B cell (primary cell): ENCODE data around the gene NDST3. TPM values are rescaled to one million over a fixed set of nuclear protein-coding genes. Genes with fewer than 3 reads are reported as not detected.
A peak's percentile ranks its signal among the peaks of the same experiment; 100 is the strongest.

Source experiments
- ATAC-seq: fragments of 200-7000 bp; cut with Tn5 transposase; one replicate; pipeline ENCODE4 v1.10.0; 2021; ENCODE audit warnings: low read depth, mild to moderate bottlenecking, moderate number of reproducible peaks, moderate library complexity
- CTCF ChIA-PET: fragments of 350-600 bp; sonication (Branson Sonifier 250); formaldehyde crosslinking; loops from one replicate; lab custom pipeline; 2021; ENCODE audit warnings: antibody characterized with exemption, inconsistent platforms; lab: Charles Lee
- POLR2A ChIA-PET: fragments of 350-600 bp; sonication (Branson Sonifier 250); formaldehyde crosslinking; loops from one replicate; lab custom pipeline; 2021; ENCODE audit warnings: antibody characterized with exemption; lab: Charles Lee
- DNase-seq: peaks from one replicate; pipeline ENCODE4 v3.0.0; 2013
- H2AFZ ChIP-seq: 2 replicates; pipeline ENCODE4 v1.6.1; 2012; ENCODE audit warnings: mild to moderate bottlenecking, low read depth, low read length; ENCODE audit not compliant: insufficient read depth, poor library complexity, severe bottlenecking
- H3K27ac ChIP-seq, 2 donors: 1 replicate in 1 of 2; 2 replicates in 1 of 2; pipeline ENCODE4 v1.5.1; 2012 to 2013; ENCODE audit warnings: low read length in 2 of 2, mild to moderate bottlenecking in 2 of 2, moderate library complexity in 1 of 2
- H3K27me3 ChIP-seq, 4 experiments: fragments of 200-600 bp in 1 of 4; sonication (generic) in 1 of 4; replicated peaks in 1 of 4; 1 replicate in 2 of 4; 2 replicates in 2 of 4; pipeline versions ENCODE4 v1.6.1 to v1.7.0; 2013 to 2016; ENCODE audit warnings: low read length in 3 of 4, mild to moderate bottlenecking in 2 of 4, mixed read lengths in 1 of 4, moderate library complexity in 1 of 4; ENCODE audit not compliant: insufficient read depth in 4 of 4, control insufficient read depth in 3 of 4; ENCODE audit errors: control extremely low read depth in 1 of 4
- H3K36me3 ChIP-seq, 2 experiments: replicated peaks in 1 of 2; 1 replicate in 1 of 2; 2 replicates in 1 of 2; pipeline versions ENCODE4 v1.6.1 to v1.7.1; 2013; ENCODE audit warnings: low read length in 1 of 2; ENCODE audit not compliant: insufficient read depth in 2 of 2, control insufficient read depth in 1 of 2; ENCODE audit errors: control extremely low read depth in 1 of 2, extremely low read depth in 1 of 2
- H3K4me1 ChIP-seq, 2 donors: fragments of 200-600 bp in 1 of 2; sonication (generic) in 1 of 2; 1 replicate in 1 of 2; 2 replicates in 1 of 2; pipeline versions ENCODE4 v1.5.1 to v1.6.1; 2013 to 2017; ENCODE audit warnings: low read length in 2 of 2; ENCODE audit not compliant: control insufficient read depth in 2 of 2, insufficient read depth in 2 of 2
- H3K4me2 ChIP-seq: replicated peaks from 2 replicates; pipeline ENCODE3; 2012; ENCODE audit warnings: mild to moderate bottlenecking, low read depth, low read length; ENCODE audit not compliant: poor library complexity, severe bottlenecking
- H3K4me3 ChIP-seq, 5 experiments: fragments of 200-600 bp in 1 of 5; sonication (generic) in 1 of 5; 1 replicate in 3 of 5; 2 replicates in 2 of 5; pipeline versions ENCODE4 v1.5.1 to v1.7.0; 2011 to 2016; ENCODE audit warnings: low read length in 4 of 5, mild to moderate bottlenecking in 4 of 5, low read depth in 2 of 5, control low read depth in 1 of 5, moderate library complexity in 1 of 5; ENCODE audit not compliant: insufficient read depth in 1 of 5; ENCODE audit errors: control extremely low read depth in 1 of 5, extremely low read depth in 1 of 5
- H3K79me2 ChIP-seq: fragments of 200-600 bp; sonication (generic); one replicate; pipeline ENCODE4 v1.6.0; 2016; ENCODE audit warnings: low read length; ENCODE audit not compliant: control insufficient read depth, insufficient read depth
- H3K9ac ChIP-seq: fragments of 200-600 bp; sonication (generic); 2 replicates; pipeline ENCODE4 v1.6.1; 2017; ENCODE audit warnings: mild to moderate bottlenecking, low read length, moderate library complexity
- H3K9me3 ChIP-seq, 3 donors: one replicate each; pipeline versions ENCODE4 v1.6.1 to v1.7.1; 2013; ENCODE audit warnings: low read length in 2 of 3; ENCODE audit not compliant: control insufficient read depth in 2 of 3, insufficient read depth in 1 of 3; ENCODE audit errors: control extremely low read depth in 1 of 3
- H4K20me1 ChIP-seq: 2 replicates; pipeline ENCODE4 v1.6.0; 2012; ENCODE audit warnings: mild to moderate bottlenecking, low read length; ENCODE audit not compliant: insufficient read depth, control insufficient read depth, poor library complexity, severe bottlenecking
- H3K27ac Mint-ChIP-seq: one replicate; pipeline ENCODE4 v1.8.0; 2021; ENCODE audit warnings: mixed read lengths
- H3K27me3 Mint-ChIP-seq: one replicate; pipeline ENCODE4 v1.8.0; 2021; ENCODE audit warnings: mixed read lengths
- H3K4me1 Mint-ChIP-seq: one replicate; pipeline ENCODE4 v1.8.0; 2021; ENCODE audit warnings: mixed read lengths
- H3K4me3 Mint-ChIP-seq: one replicate; pipeline ENCODE4 v1.8.0; 2021; ENCODE audit warnings: mixed read lengths
- H3K9me3 Mint-ChIP-seq: one replicate; pipeline ENCODE4 v1.8.0; 2022; ENCODE audit warnings: mixed read lengths; ENCODE audit not compliant: insufficient read depth
- CTCF ChIP-seq: fragments of 200-600 bp; IDR thresholded peaks from one replicate; pipeline ENCODE4 v1.8.0; 2022; ENCODE audit warnings: antibody characterized with exemption, mild to moderate bottlenecking
- EZH2 ChIP-seq: IDR thresholded peaks from 2 replicates; pipeline ENCODE4 v1.6.1; 2012; ENCODE audit warnings: borderline replicate concordance, low read depth, mild to moderate bottlenecking, moderate library complexity, low read length; ENCODE audit not compliant: insufficient read depth, poor library complexity, severe bottlenecking
- WGBS: methylation state at CpG from one replicate; pipeline ENCODE4 v1.1.5; 2013; ENCODE audit warnings: missing lambda C conversion rate; ENCODE audit not compliant: insufficient coverage; 5-methylcytosine and 5-hydroxymethylcytosine counted together
- intact Hi-C: fragments of 100-400 bp; cut with micrococcal nuclease; formaldehyde crosslinking; loops from one replicate; pipeline ENCODE4 v1.10.0; 2022
- polyA plus RNA-seq: library from polyadenylated mRNA; depleted of rRNA; stranded (reverse); fragments of >200 nt; gene quantifications from 2 replicates; pipeline ENCODE4 v1.2.3, GENCODE V29; 2012
- total RNA-seq, 2 donors: library from RNA; stranded (reverse); fragments of 120-200 nt in 1 of 2; gene quantifications; 1 replicate in 1 of 2; 2 replicates in 1 of 2; pipeline versions ENCODE4 v1.2.3 to v1.2.4, GENCODE V29; 2013 to 2022

Gene NDST3
- total and polyA plus RNA-seq, 2 donors (not counting 1 experiment from before 2014, with no cell fraction given): not detected

DNA sequence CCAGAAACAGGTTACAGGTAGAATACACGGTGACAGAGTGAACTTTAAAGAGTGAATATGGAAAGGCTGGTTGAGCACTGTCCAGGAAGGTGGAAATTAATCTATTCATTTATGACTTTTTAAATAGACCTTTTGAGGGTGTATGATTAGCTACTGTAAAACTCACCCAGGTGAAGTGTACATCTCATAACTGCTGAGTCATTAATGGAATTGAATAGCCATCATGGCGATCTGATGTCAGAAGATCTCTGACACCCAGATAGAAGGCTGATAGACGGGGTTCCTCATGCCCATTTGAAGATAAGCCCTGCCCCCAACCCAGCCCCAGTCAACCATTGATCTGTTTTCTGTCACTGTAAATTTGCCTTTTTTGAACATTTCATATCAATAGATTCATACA is 234.5 kb downstream of the NDST3 start:
- no peak overlapping the region for H3K27ac Mint-ChIP-seq
- no peak overlapping the region for H3K9ac ChIP-seq
- no peaks in the 10 kb centered on the region for H3K79me2 ChIP-seq
- H3K27ac ChIP-seq: no peak overlapping the region
- intact Hi-C loops: no loop called here
- 84% methylated on average over 3 of the region's 3 CpGs for WGBS
- H3K27me3 Mint-ChIP-seq: peaks cover 22% of the 10 kb centered on the region
- ATAC-seq (no peak), DNase-seq (no peak)
- no peak overlapping the region for H3K4me3 Mint-ChIP-seq
- no peak overlapping the region for H3K4me2 ChIP-seq
- H3K4me1 ChIP-seq: no peaks in the 10 kb centered on the region
- TF ChIP-seq EZH2 (no peak), CTCF (no peak)
- no peaks in the 10 kb centered on the region for H4K20me1 ChIP-seq
- H3K4me1 Mint-ChIP-seq: peaks cover 2% of the 10 kb centered on the region
- POLR2A ChIA-PET: interaction anchor here (0.6 kb wide), 1 partner anchor 416 kb away, joined by 4 read pairs; the partner anchor contains the start of gene METTL14
- H3K27me3 ChIP-seq: peaks cover 0 to 12% (median 6%) of the 10 kb centered on the region in 4 experiments
- CTCF ChIA-PET: no interaction called here
- H3K9me3 ChIP-seq: peaks cover 0 to 6% (median 0%) of the 10 kb centered on the region in 3 donors
- H3K9me3 Mint-ChIP-seq: no peaks in the 10 kb centered on the region
- no peak overlapping the region for H2AFZ ChIP-seq
- no peaks in the 10 kb centered on the region for H3K36me3 ChIP-seq
- H3K4me3 ChIP-seq: no peak overlapping the region

GRCh38 chr4:118270492-118270891 is 236.2 kb downstream of the NDST3 start:
- Histone ChIP-seq H3K27ac (no peak overlapping the region), H3K4me3 (no peak overlapping the region), H3K9ac (no peak overlapping the region), H4K20me1 (no peaks in the 10 kb centered on the region), H3K36me3 (no peaks in the 10 kb centered on the region), H3K79me2 (no peaks in the 10 kb centered on the region), H3K27me3 (peaks cover 0 to 9% (median 2%) of the 10 kb centered on the region in 4 experiments), H3K9me3 (peaks cover 0 to 3% (median 0%) of the 10 kb centered on the region in 3 donors), H3K4me2 (no peak overlapping the region), H3K4me1 (no peaks in the 10 kb centered on the region), H2AFZ (no peak overlapping the region)
- no peak overlapping the region for H3K4me3 Mint-ChIP-seq
- ChIA-PET CTCF (interaction anchor here (0.7 to 2.0 kb wide), 9 partner anchors 9 to 694 kb away, joined by 3 to 7 read pairs (median 3); no protein-coding TSS in a partner anchor), POLR2A (no interaction called here)
- no CpG with 5 or more reads among the region's 2 CpGs for WGBS
- no peaks in the 10 kb centered on the region for H3K9me3 Mint-ChIP-seq
- ATAC-seq: no peak
- no peak overlapping the region for H3K27ac Mint-ChIP-seq
- H3K27me3 Mint-ChIP-seq: peaks cover 11% of the 10 kb centered on the region
- no peak for TF ChIP-seq EZH2
- peak; percentile 78 for TF ChIP-seq CTCF
- H3K4me1 Mint-ChIP-seq: peaks cover 2% of the 10 kb centered on the region
- DNase-seq: peak; percentile 63
- intact Hi-C loops: loop anchor here (10.0 kb wide), 1 partner anchor 1034 kb away; a partner anchor contains a TSS
